Neural progenitor cell (in vitro differentiated cells): ENCODE data around the gene SCAPER. TPM values are rescaled to one million over a fixed set of nuclear protein-coding genes. Genes with fewer than 3 reads are reported as not detected.
"Not testable (repeated sequence)": the region's sequence is repeated elsewhere in the genome, so short reads cannot be mapped to it uniquely, and the experiment has no call there.

Source experiments
- DNase-seq: peaks from one replicate; pipeline ENCODE4 v3.0.0-alpha.2; 2016; ENCODE audit warnings: low spot score
- H2AFZ ChIP-seq: fragments of 200-600 bp; sonication (generic); replicated peaks from 2 replicates; pipeline ENCODE4 v1.6.1; 2016; ENCODE audit warnings: antibody characterized with exemption
- H3F3A ChIP-seq: fragments of 200-600 bp; sonication (generic); 2 replicates; pipeline ENCODE4 v1.6.1; 2016; ENCODE audit warnings: antibody characterized with exemption, low read depth
- H3K27ac ChIP-seq: fragments of 200-600 bp; sonication (generic); 2 replicates; pipeline ENCODE4 v1.5.1; 2016; ENCODE audit warnings: mild to moderate bottlenecking
- H3K27me3 ChIP-seq: fragments of 200-600 bp; sonication (generic); 2 replicates; pipeline ENCODE4 v1.6.1; 2016; ENCODE audit warnings: mild to moderate bottlenecking, moderate library complexity
- H3K36me3 ChIP-seq: fragments of 200-600 bp; sonication (generic); 2 replicates; pipeline ENCODE4 v1.5.1; 2016
- H3K4me1 ChIP-seq: fragments of 200-600 bp; sonication (generic); 2 replicates; pipeline ENCODE4 v1.6.1; 2016; ENCODE audit warnings: mixed run types
- H3K4me2 ChIP-seq: fragments of 200-600 bp; sonication (generic); 2 replicates; pipeline ENCODE4 v1.6.1; 2016
- H3K4me3 ChIP-seq: fragments of 200-600 bp; sonication (generic); 2 replicates; pipeline ENCODE4 v1.5.1; 2016
- H3K79me2 ChIP-seq: fragments of 200-600 bp; sonication (generic); 2 replicates; pipeline ENCODE4 v1.6.1; 2016; ENCODE audit warnings: low read depth
- H3K9ac ChIP-seq: fragments of 200-600 bp; sonication (generic); 2 replicates; pipeline ENCODE4 v1.6.1; 2016
- H3K9me3 ChIP-seq: fragments of 200-600 bp; sonication (generic); 2 replicates; pipeline ENCODE4 v1.5.1; 2016; ENCODE audit warnings: low read depth
- H4K20me1 ChIP-seq: fragments of 200-600 bp; sonication (generic); 2 replicates; pipeline ENCODE4 v1.6.1; 2016; ENCODE audit warnings: low read depth
- H3K27ac Mint-ChIP-seq: 3 replicates; pipeline ENCODE4 v1.8.0; 2021; ENCODE audit warnings: mixed read lengths
- H3K27me3 Mint-ChIP-seq: 2 replicates; pipeline ENCODE4 v1.8.0; 2022; ENCODE audit warnings: low read depth, mild to moderate bottlenecking, inconsistent platforms, moderate library complexity, mixed read lengths; ENCODE audit not compliant: insufficient read depth
- H3K36me3 Mint-ChIP-seq: 3 replicates; pipeline ENCODE4 v1.8.0; 2021; ENCODE audit warnings: mixed read lengths
- H3K4me1 Mint-ChIP-seq: 3 replicates; pipeline ENCODE4 v1.8.0; 2021; ENCODE audit warnings: mixed read lengths
- H3K4me3 Mint-ChIP-seq: 3 replicates; pipeline ENCODE4 v1.8.0; 2021; ENCODE audit warnings: mild to moderate bottlenecking, moderate library complexity, mixed read lengths
- H3K9me3 Mint-ChIP-seq: 3 replicates; pipeline ENCODE4 v1.8.0; 2020; ENCODE audit warnings: mixed read lengths
- EZH2 ChIP-seq: fragments of 200-600 bp; sonication (generic); IDR thresholded peaks from 2 replicates; pipeline ENCODE4 v1.6.1; 2017; ENCODE audit warnings: antibody characterized with exemption, mild to moderate bottlenecking, moderate library complexity
- EZH2phosphoT487 ChIP-seq: fragments of 200-600 bp; sonication (generic); IDR thresholded peaks from 2 replicates; pipeline ENCODE4 v1.6.1; 2017; ENCODE audit warnings: antibody characterized with exemption
- total RNA-seq: library from RNA; depleted of rRNA; stranded (reverse); fragments of >200 nt; gene quantifications from 2 replicates; pipeline ENCODE4 v1.2.3, GENCODE V29; 2015; ENCODE audit warnings: low replicate concordance
- TF ChIP-seq, protein P1 (sequence below): fragments of 200-600 bp; sonication (generic); IDR thresholded peaks from 2 replicates; pipeline ENCODE4 v1.5.1; 2017; ENCODE audit warnings: antibody characterized with exemption, mild to moderate bottlenecking

The SCAPER gene
- total RNA-seq, 1 donor from 2014 or later = 20.4 TPM

DNA sequence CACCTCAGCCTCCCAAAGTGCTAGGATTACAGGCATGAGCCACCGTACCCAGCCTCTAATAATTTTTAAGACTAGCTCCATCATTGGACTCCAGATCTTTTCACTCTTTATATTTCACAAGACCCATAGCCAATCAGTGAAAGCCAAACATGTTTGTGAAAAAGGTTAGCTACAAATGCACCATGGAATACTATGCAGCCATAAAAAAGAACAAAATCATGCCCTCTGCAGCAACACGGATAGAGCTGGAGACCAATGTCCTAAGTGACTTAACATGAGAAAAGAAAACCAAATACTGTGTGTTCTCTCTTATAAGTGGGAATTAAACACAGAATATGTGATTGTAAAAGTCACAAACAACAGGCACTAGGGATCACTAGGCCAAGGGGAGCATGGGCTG is 3.2 kb downstream of the SCAPER start:
- peaks cover 21% of the 10 kb centered on the region for H3K4me1 Mint-ChIP-seq
- H3K27ac ChIP-seq = no peak overlapping the region

DNA sequence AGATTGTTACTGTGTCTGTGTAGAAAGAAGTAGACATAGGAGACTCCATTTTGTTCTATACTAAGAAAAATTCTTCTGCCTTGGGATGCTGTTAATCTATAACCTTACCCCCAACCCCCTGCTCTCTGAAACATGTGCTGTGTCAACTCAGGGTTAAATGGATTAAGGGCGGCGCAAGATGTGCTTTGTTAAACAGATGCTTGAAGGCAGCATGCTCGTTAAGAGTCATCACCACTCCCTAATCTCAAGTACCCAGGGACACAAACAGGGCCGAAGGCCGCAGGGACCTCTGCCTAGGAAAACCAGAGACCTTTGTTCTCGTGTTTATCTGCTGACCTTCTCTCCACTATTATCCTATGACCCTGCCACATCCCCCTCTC is 5.2 kb downstream of the SCAPER start:
- Mint-ChIP-seq H3K36me3 (peaks cover 17% of the 10 kb centered on the region), H3K9me3 (peaks cover 22% of the 10 kb centered on the region), H3K4me1 (peaks cover 14% of the 10 kb centered on the region)
- not testable (repeated sequence) for DNase-seq, H3K4me3 ChIP-seq, H3K79me2 ChIP-seq, H3K9me3 ChIP-seq, H2AFZ ChIP-seq, H3K27ac ChIP-seq, H3F3A ChIP-seq, H3K27me3 ChIP-seq, H3K27me3 Mint-ChIP-seq, H3K4me2 ChIP-seq, H4K20me1 ChIP-seq, H3K36me3 ChIP-seq, H3K9ac ChIP-seq, H3K27ac Mint-ChIP-seq, H3K4me3 Mint-ChIP-seq
- H3K4me1 ChIP-seq = peaks cover 10% of the 10 kb centered on the region

More for the DNA sequence above, 3.2 kb downstream of the SCAPER start:
- Histone ChIP-seq H3K4me3 (no peak overlapping the region), H3K9me3 (peaks cover 4% of the 10 kb centered on the region), H3K4me2 (no peak overlapping the region), H3K9ac (no peak overlapping the region), H2AFZ (no peak overlapping the region), H3K27me3 (peaks cover 22% of the 10 kb centered on the region), H3K79me2 (peaks cover 6% of the 10 kb centered on the region), H3K36me3 (no peaks in the 10 kb centered on the region), H3F3A (peaks cover 22% of the 10 kb centered on the region), H3K4me1 (peaks cover 10% of the 10 kb centered on the region), H4K20me1 (no peaks in the 10 kb centered on the region)
- no peak overlapping the region for H3K4me3 Mint-ChIP-seq
- TF ChIP-seq EZH2 (no peak), EZH2phosphoT487 (no peak)
- TF ChIP-seq, protein P1, sequence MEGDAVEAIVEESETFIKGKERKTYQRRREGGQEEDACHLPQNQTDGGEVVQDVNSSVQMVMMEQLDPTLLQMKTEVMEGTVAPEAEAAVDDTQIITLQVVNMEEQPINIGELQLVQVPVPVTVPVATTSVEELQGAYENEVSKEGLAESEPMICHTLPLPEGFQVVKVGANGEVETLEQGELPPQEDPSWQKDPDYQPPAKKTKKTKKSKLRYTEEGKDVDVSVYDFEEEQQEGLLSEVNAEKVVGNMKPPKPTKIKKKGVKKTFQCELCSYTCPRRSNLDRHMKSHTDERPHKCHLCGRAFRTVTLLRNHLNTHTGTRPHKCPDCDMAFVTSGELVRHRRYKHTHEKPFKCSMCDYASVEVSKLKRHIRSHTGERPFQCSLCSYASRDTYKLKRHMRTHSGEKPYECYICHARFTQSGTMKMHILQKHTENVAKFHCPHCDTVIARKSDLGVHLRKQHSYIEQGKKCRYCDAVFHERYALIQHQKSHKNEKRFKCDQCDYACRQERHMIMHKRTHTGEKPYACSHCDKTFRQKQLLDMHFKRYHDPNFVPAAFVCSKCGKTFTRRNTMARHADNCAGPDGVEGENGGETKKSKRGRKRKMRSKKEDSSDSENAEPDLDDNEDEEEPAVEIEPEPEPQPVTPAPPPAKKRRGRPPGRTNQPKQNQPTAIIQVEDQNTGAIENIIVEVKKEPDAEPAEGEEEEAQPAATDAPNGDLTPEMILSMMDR = no peak
- no peak overlapping the region for H3K27ac Mint-ChIP-seq
- H3K9me3 Mint-ChIP-seq = peaks cover 18% of the 10 kb centered on the region
- DNase-seq = no peak
- peaks cover 11% of the 10 kb centered on the region for H3K36me3 Mint-ChIP-seq
- peaks cover 4% of the 10 kb centered on the region for H3K27me3 Mint-ChIP-seq

DNA sequence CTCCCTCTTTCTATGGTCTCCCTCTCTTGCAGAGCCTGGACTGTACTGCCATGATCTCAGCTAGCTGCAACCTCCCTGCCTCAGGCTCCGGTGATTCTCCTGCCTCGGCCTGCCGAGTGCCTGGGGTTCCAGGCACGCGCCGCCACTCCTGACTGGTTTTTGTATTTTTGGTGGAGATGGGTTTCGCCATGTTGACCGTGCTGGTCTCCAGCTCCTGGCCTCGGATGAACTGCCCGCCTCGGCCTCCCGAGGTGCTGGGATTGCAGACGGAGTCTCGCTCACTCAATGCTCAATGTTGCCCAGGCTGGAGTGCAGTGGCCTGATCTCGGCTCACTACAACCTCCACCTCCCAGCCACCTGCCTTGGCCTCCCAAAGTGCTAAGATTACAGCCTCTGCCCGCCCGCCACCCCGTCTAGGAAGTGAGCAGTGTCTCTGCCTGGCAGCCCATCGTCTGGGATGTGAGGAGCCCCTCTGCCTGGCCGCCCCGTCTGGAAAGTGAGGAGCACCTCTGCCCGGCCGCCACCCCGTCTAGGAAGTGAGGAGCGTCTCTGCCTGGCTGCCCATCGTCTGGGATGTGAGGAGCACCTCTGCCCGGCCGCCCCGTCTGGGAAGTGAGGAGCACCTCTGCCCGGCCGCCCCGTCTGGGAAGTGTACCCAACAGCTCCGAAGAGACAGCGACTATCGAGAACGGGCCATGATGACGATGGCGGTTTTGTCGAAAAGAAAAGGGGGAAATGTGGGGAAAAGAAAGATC is 5.8 kb downstream of the SCAPER start:
- H3K27ac Mint-ChIP-seq, H3K4me3 Mint-ChIP-seq, H3K27ac ChIP-seq, H3K9ac ChIP-seq, H3K9me3 ChIP-seq, H3K4me3 ChIP-seq, H3K36me3 ChIP-seq, H3K27me3 ChIP-seq, H3F3A ChIP-seq, DNase-seq, H3K27me3 Mint-ChIP-seq, H3K4me1 ChIP-seq, H3K4me2 ChIP-seq, H4K20me1 ChIP-seq, H2AFZ ChIP-seq: not testable (repeated sequence)
- peaks cover 17% of the 10 kb centered on the region for H3K36me3 Mint-ChIP-seq
- peaks cover 11% of the 10 kb centered on the region for H3K4me1 Mint-ChIP-seq
- H3K79me2 ChIP-seq = peaks cover 14% of the 10 kb centered on the region
- H3K9me3 Mint-ChIP-seq = peaks cover 22% of the 10 kb centered on the region

DNA sequence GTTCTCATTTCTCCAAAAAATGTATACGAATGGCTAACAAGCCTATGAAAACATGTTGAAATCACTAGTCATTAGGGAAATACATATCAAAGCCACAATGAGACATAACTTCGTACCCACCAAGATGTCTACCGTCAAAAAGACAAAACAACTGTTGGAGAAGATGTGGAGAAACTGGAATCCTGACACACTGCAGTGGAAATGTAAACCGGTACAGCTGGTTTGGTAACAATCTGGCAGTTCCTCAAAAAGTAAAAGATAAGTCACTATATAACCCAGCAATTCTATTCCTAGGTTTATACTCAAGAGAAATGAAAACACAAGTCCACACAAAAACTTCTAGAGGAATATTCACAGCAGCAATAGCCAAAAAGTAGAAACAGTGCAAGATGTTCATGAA is 7.0 kb downstream of the SCAPER start:
- Histone ChIP-seq H3K9ac (no peak overlapping the region), H4K20me1 (no peaks in the 10 kb centered on the region), H2AFZ (no peak overlapping the region), H3K9me3 (peaks cover 4% of the 10 kb centered on the region), H3K27ac (no peak overlapping the region), H3K4me3 (no peak overlapping the region), H3K36me3 (no peaks in the 10 kb centered on the region), H3K4me2 (no peak overlapping the region), H3F3A (no peaks in the 10 kb centered on the region), H3K79me2 (peaks cover 22% of the 10 kb centered on the region), H3K27me3 (no peaks in the 10 kb centered on the region), H3K4me1 (no peaks in the 10 kb centered on the region)
- H3K36me3 Mint-ChIP-seq = peaks cover 23% of the 10 kb centered on the region
- H3K9me3 Mint-ChIP-seq = peaks cover 31% of the 10 kb centered on the region
- H3K27me3 Mint-ChIP-seq = peaks cover 2% of the 10 kb centered on the region
- H3K4me1 Mint-ChIP-seq = no peaks in the 10 kb centered on the region
- no peak overlapping the region for H3K27ac Mint-ChIP-seq
- TF ChIP-seq EZH2phosphoT487 (no peak), EZH2 (no peak)
- TF ChIP-seq, protein P1 = no peak
- no peak overlapping the region for H3K4me3 Mint-ChIP-seq
- no peak for DNase-seq
